Measurements from ENCODE around the gene POU2F1.
"Not testable (repeated sequence)": the region's sequence is repeated elsewhere in the genome, so short reads cannot be mapped to it uniquely, and the experiment has no call there.

The POU2F1 gene

DNA sequence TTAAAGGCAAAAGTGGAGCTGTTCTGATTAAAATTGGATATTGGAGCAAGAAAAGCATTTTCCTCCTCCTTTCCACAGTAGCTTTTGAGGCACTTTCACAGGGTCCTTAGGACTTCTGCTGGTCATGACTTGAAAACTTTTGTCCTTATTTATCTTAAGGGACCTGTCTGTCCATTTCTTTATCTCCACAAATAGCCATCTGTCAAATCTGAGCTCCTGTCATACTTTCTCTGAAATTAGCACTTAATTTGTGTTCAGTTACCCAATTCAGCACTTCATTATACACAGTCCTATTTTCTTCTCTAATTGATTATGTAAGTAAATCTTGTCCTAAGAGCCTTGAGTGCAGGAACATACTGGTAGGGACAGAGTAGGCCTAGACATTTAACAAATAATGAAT, 9.8 kb downstream of the POU2F1 start:
- no peak for DNase-seq

DNA sequence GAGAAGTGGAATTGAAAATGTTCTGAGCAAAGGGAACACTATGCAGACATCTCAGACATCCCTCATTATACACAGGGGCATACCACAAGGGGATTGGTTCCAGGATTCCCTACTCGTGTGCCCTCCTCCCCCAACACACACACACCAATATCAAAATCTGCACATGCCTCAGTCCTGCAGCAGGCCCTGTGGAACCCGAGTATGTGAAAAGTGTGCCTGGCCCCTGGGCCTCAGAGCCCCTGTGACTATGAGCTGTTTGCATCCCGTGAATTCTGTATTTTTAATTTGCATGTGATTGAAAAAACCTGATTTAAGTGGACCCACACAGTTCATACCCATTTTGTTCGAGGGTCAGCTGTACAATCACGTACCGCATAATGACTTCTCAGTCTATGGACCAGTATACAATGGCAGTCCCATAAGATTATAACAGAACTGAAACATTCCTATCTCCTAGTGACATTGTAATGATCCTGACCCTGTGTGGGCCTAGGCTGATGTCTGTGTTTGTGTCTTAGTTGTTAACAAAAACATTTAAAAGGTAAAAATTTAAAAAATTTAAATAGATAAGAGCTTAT, 11.3 kb downstream of the POU2F1 start:
- DNase-seq: no peak

DNA sequence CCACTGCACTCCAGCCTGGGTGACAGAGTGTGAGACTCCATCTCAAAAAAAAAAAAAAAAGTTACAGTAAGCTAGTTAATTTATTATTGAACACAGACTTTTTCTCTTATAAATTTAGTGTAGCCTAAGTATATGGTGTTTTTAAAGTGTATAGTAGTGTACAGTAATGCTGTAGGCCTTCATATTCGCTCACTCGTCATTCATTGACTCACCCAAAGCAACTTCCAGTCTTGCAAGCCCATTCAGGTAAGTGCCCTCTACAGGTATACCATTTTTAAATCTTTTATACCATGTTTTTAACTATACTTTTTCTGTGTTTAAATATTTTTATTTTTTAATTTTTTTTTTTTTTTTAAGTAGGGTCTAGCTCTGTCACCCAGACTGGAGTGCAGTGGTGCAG, 12.1 kb downstream of the POU2F1 start:
- DNase-seq: no peak

DNA sequence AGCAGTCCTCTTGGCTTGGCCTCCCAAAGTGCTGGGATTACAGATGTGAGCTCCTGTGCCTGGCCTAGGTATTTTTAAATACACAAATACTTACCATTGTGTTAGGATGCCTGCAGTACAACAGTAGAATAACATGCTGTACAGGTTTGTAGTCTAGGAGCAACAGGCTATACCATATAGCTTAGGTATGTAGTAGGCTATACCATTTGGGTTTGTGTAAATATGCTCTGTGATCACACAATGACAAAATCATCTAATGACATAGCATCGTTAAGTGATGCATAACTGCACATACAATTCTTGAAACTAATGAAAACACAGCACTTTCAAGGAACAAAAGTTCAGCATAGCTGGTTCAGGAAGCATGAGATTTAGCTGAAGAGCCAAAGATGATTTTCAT, 12.7 kb downstream of the POU2F1 start:
- DNase-seq: no peak

DNA sequence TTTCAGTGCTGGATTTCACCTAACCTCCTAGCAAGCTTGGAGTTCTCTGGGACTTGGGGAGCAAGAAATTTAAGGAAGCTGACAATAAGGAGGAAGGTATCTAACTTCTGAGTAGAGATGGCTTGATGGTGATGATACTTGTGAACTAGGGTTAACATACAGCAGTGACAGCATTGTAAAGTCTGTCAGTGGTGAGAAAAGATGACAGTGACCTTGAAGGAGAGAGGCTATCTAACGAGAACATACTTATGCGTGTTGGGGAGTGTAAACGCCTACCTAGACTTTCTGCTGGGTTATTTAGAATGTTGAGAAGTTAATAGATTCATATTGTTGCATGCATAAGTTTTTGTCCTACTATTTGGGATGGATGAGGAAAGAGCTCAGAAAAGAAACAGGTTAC, 16.3 kb downstream of the POU2F1 start:
- DNase-seq: no peak

DNA sequence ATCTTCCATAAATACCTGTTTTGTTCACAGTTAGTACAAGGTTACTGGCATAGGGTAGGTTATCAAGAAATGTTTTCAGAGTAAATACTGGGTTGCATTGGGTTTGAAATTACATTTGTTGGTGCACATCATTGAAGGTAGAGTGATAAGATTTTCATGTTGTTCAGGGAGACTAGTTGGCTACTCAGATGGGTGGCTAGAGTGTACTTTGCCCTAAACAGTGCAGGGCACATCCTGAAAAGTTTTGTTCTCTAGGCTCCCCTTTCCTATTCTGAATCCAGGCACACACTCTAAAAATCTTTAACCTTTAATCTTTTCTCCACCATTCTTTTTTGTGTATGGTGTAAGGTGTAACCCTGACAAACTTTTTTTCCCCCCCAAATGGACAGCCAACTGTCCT, 18.0 kb downstream of the POU2F1 start:
- DNase-seq: no peak

DNA sequence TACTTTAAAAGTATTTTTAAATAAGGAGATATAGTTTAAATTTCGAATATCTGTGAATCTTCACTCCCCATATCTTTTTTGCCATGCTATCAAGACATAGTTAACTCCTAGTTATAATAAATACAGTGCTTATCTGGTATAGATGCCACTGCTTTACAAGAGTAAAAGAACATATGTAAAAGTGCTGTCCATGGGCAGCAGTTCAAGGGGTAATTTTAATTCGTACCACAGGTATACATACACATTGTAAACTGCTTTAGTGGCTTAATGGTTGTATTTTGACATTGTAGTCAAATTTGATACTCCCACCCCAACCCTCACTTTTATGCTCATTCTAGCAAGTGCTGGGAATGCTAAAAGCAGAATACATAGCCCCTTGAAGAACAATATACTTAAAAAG, 18.6 kb downstream of the POU2F1 start:
- no peak for DNase-seq

DNA sequence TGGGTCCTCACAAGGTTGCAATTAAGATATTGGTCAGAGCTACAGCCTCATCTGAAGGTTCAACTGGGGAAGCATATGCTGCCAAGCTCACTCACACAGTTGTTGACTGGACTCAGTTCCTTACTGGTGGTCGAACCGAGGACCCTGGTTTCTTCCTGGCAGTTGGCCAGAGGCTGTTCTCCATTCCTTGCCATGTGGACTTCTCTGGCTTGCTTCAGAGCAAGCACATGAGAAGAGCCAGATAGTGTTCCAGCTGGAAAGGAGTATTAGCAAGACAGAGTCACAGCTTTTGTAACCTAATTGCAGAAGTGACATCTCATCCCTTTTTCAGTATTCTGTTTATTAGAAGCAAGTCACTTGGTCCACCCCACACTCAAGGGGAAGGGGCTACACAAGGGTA, 23.6 kb downstream of the POU2F1 start:
- no peak for DNase-seq

DNA sequence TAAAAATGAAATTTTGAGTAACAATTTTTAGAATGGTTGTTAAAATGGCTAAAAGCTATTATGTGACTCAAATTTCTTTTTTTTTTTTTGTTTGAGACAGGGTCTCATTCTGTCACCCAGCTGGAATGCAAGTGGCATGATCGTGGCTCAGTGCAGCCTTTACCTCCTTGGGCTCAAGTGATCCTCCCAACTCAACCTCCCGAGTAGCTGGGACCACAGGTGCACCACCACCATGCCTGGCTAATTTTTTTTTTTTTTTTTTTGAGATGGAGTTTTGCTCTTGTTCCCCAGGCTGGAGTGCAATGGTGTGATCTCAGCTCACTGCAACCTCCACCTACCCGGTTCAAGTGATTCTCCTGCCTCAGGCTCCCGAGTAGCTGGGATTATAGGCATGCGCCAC, 24.5 kb downstream of the POU2F1 start:
- not testable (repeated sequence) for DNase-seq

DNA sequence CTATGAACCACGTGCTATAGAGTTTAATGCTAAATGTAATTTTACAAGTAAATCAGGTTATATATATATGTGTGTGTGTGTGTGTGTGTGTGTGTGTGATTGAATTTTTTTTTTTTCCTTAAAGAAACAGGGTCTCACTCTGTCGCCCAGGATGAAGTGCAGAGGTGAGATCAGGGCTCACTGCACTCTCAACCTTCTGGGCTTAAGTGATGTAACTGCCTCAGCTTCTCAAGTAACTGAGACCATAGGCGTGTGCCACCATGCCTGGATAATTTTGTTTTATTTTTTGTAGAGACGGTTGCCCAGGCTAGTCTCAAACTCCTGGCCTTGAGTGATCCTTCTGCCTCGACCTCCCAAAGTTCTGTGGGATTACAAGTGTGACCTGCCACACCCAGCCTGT, 26.3 kb downstream of the POU2F1 start:
- no peak for DNase-seq

DNA sequence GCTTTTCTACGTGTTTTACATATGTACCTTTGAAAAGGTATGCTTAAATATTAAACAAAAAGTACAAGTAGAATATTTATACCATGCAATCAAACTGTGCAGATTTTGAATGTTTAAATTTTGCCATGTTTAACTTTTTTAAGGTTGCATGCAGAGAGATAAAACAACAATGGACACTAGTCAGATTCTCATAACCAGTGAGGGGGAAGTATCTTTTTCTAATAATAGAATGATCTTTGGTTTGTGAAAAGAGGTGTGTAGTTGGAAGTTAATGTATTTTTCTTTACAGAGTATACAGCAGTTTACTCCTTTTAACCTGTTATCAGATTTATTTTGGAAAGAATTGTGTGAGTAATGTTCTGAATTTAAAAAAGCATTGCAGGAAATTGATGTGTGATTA, 27.1 kb downstream of the POU2F1 start:
- DNase-seq: no peak

DNA sequence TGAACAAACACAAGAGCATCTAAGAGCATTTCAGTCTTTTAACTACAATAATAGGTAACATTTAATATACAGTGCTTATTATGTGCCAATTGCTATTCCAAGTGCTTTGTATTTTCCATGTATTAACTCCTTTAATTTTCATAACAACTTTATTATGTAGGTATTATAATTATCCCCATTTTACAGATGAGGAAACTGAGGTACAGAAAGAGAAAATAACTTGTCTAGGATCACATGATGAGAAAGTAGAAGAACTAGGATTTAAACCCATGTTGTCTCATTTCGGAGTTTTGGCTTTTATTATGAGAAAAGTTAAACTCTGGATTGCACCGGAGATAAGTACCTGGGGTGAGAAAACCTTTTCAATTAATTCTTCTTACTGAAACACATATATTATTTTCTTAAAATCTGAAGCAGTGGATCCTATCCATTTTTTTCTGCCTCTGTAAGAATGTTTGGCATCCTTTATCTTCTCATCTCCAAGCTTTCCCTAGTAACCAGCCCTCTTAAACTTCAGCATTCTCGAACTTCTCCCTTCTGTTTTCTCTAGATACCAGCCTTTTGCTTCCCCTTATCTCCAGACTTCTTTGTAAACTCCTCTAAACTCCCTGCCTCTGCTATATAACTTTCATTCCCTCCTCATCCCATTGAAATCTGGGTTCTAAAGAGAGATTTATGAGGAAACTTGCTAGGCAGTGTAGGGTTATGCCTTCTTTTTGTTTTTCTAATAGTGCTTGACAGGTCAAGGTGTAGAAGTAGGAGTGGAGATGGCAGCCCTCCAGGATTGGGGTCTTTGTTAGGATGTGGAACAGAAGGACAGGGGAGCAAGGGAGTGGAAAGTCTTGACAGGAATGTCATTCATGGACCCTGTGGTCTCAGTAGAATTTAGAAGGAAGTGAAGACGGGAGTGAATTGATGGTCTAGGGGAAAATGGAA, 28.3 kb downstream of the POU2F1 start:
- no peak for DNase-seq

DNA sequence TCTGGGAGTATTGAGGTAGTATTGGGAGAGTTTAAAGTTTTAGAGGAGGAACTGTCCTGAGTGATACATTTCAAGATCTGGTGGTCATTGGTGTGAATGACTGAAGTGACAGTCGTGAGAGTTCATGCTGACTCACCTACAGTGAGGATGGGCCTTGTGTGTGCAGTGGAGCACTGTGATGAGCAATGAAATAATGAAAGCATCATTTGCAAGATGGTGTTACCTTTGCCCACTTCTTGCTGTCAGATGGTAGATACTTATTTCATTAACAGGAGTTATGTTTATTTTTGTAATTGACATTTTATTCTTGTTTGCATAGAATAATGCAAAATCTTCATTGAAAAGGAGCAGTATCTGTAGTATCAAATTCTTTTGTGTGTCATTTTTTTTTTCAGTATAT, 29.0 kb downstream of the POU2F1 start:
- no peak for DNase-seq

DNA sequence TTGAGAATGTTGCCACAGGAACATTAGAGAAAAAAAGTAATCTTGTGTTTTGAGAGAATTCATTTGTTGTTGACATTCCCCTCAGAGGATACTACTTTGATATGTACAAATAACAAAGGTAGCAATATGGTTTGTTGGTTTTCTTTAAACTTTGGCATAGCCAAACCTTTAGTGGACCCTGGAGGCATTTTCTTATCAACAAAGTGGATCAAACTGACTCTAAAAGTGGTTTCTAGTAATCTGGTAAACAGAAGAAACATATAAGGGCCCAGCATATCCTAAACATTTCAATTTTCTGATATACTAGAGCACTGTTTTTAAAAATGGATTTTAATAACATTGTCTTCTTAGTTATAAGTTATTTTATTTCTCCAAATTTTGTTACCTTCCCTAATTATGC, 29.8 kb downstream of the POU2F1 start:
- no peak for DNase-seq

DNA sequence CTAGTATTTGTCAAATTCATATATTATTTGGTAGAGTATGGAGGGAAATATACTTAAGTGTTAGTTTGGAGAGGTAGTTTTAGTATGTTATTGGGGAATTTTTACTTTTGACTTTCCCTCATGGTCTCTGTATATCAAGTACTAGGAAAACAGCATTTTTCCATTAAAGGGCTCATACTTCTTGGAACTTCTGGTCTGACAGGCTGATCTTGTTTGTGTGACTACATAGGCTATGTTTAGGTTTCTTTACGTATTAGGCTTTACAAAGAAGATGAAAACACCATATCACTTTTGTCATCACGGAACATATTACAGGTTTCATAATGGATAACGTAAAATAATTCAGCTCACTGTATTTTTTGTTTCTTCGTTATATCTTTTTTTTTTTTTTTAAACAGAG, 30.8 kb downstream of the POU2F1 start:
- DNase-seq: no peak

DNA sequence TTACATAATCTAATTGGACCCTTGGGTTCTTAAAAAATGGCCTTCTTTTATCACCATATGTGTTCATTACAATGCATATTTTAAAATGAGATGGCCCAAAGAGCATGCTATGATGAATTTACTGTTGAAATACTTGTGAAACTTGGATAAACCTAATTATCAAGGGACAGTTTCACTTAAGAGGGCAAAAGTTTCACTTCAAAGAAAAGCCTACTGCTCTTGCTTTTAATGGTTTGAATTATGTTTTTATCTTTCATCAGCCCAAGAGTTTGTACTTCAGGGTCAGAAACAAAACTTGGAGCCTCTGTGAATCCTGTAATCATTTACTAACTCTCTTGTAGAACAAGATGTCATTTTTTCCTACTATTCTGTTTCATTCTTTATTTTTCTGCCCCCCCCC, 32.3 kb downstream of the POU2F1 start:
- no peak for DNase-seq

DNA sequence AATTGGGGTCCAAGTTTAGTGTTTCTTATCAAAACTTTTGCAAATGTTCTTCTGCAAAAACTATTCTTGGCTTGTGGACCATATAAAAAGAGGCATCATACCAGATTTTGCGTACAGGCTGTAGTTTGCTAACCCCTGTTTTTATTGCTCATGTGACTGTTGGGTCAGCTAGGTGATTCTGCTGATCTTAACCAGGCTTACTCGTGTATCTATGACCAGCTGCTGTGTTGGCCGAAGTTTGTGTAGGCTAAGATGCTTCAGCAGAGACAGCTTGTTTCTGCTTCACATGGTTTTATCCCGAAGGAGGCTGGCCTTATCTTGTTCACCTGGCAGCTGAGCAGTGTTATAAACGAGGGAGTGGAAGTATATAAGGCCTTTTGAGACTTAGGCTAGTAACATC, 38.2 kb downstream of the POU2F1 start:
- no peak for DNase-seq

DNA sequence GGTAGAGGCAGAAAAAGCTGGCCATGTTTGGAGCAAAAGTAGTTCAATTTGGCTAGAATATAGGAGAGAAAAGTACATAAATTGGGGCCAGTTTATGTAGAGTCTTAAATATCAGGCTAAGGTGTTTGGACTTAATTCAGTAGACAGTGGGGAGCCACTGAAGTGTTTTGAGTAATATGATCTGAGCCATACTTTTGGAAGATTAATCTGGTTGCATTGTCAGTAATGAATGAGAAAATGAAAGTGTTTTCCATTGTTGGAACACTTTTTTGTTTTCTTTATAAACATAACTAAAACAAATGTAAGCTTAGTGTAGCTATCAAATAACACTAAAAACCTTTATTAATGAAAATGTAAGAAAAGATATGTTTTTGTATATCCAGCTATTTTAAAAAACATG, 42.1 kb downstream of the POU2F1 start:
- DNase-seq: no peak

DNA sequence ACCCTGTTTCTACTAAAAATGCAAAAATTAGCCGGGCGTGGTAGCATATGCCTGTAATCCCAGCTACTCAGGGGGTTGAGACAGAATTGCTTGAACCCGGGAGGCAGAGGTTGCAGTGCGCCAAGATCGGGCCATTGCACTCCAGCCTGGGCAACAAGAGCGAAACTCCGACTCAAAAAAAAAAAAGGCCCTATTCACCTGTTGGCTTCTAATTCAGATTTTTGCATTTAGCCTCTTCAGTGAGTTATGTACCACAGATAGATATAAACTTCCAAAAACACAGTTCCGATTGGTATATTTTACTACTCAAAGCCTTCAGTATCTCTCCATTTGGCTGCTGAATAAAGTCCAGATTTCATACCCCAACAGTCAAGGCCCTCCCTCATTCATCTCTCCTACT, 42.7 kb downstream of the POU2F1 start:
- no peak for DNase-seq

DNA sequence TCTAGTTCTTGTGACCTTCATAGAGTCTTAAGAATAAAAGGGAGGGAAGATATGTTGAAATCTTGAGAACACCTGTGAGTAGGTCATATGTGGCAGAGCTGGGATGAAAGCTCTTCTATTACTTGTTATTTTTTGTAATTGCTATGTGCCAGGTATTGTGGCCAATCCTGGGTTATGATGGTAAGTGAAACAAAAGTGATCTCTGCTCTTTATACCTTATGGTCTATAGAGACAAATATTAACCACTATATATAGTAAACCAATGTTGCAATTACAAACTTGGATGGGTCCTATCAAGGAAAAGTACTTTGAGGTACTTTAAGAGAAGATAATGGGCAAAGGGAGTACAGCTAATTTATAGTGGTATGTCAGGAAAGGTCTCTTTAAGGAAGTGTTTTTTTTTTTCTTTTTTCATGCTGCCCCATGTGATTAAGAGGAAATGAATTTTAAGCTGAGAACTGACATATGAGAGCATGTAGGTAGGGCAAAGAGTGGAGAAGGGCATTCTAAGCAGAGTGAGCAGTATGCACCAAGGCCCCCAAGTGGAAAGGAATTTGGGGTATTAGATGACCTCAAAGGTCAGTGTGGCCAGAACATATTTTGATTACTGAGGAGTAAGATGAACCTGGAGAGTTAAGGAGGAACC, 43.3 kb downstream of the POU2F1 start:
- no peak for DNase-seq

DNA sequence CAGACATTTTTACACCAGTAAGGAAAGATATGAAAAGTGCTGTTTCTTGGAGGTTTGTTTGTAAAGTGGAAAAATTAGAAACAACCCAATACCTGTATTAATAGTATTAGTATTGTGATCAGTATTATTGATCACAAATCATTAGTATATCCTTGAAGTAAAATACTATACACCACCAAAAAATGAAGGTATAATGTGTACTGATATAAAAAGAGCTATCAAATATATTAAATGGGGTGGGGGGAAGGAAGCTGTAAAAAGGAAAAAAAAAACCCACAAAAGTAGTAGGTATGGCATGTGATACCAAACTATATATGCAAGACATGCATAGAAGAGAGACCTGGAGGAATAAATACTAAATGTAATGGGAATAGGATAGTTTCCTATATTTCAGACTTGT, 46.3 kb downstream of the POU2F1 start:
- DNase-seq: no peak

DNA sequence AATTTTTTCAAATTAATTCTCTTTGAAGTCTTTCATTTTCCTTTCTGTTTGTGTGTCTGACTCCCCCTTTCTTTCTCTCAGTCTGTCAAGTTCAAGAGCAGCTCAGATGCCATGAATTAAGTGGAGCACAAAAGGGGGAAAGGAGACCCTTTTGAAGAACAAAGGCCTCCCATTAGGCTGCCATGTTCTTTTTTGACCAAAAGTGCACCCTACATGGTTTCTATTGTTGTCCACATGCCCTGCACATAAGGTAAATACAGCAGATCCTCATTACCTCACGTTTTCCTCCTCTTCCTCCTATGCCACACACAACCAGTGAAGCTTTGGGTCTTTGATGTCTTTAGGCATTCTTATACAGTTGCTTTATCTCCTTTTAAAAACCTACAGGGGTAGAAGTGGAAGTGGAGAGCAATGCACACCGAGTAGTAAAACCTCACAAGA, 47.7 kb downstream of the POU2F1 start:
- DNase-seq: no peak

All from amygdala (tissue), 56 donors.